ENCODE results near the gene CXCR6.

The CXCR6 gene

GRCh38 chr3:45947361-45947760 lies 4.1 kb downstream of the CXCR6 start:
- TF ChIP-seq CTCF (IDR thresholded peaks at IDR 0.05; ENCODE audit: control insufficient read depth, extremely low read depth, insufficient read depth), result no peak
- H3K4me3 ChIP-seq (ENCODE audit: low read depth, low read length), result no peak overlapping the region
- no peak for DNase-seq (ENCODE audit: low read depth)

GRCh38 chr3:45948311-45948781 lies 5.1 kb downstream of the CXCR6 start:
- no peak overlapping the region for H3K4me3 ChIP-seq (ENCODE audit: low read depth, low read length)
- DNase-seq (ENCODE audit: low read depth), result no peak
- no peak for TF ChIP-seq CTCF (IDR thresholded peaks at IDR 0.05; ENCODE audit: control insufficient read depth, extremely low read depth, insufficient read depth)

GRCh38 chr3:45948881-45949280 lies 5.6 kb downstream of the CXCR6 start:
- no peak for DNase-seq (ENCODE audit: low read depth)
- no peak for TF ChIP-seq CTCF (IDR thresholded peaks at IDR 0.05; ENCODE audit: control insufficient read depth, extremely low read depth, insufficient read depth)

GRCh38 chr3:45949432-45949831 lies 6.2 kb downstream of the CXCR6 start:
- TF ChIP-seq CTCF (IDR thresholded peaks at IDR 0.05; ENCODE audit: control insufficient read depth, extremely low read depth, insufficient read depth), result no peak

More at GRCh38 chr3:45948881-45949280, 5.6 kb downstream of the CXCR6 start:
- H3K4me3 ChIP-seq (ENCODE audit: low read depth, low read length), result no peak overlapping the region

GRCh38 chr3:45950131-45950530 lies 6.9 kb downstream of the CXCR6 start:
- TF ChIP-seq CTCF (IDR thresholded peaks at IDR 0.05; ENCODE audit: control insufficient read depth, extremely low read depth, insufficient read depth), result no peak
- no peak for DNase-seq (ENCODE audit: low read depth)

More at GRCh38 chr3:45949432-45949831, 6.2 kb downstream of the CXCR6 start:
- H3K4me3 ChIP-seq (ENCODE audit: low read depth, low read length), result no peak overlapping the region
- DNase-seq (ENCODE audit: low read depth), result no peak

GRCh38 chr3:45950686-45951600 lies 7.7 kb downstream of the CXCR6 start:
- no peak for DNase-seq (ENCODE audit: low read depth)
- no peak for TF ChIP-seq CTCF (IDR thresholded peaks at IDR 0.05; ENCODE audit: control insufficient read depth, extremely low read depth, insufficient read depth)
- no peak overlapping the region for H3K4me3 ChIP-seq (ENCODE audit: low read depth, low read length)

More at GRCh38 chr3:45950131-45950530, 6.9 kb downstream of the CXCR6 start:
- no peak overlapping the region for H3K4me3 ChIP-seq (ENCODE audit: low read depth, low read length)

All from LNCaP clone FGC (cell line).